GM19025 (cell line): ENCODE data around the gene SLC2A14.

Source experiments
- ATAC-seq: cut with Tn5 transposase; IDR thresholded peaks from one replicate; pipeline ENCODE4 v1.9.1; 2021; ENCODE audit warnings: mild to moderate bottlenecking, low read depth, moderate library complexity; ENCODE audit not compliant: unreplicated experiment

The SLC2A14 gene

DNA sequence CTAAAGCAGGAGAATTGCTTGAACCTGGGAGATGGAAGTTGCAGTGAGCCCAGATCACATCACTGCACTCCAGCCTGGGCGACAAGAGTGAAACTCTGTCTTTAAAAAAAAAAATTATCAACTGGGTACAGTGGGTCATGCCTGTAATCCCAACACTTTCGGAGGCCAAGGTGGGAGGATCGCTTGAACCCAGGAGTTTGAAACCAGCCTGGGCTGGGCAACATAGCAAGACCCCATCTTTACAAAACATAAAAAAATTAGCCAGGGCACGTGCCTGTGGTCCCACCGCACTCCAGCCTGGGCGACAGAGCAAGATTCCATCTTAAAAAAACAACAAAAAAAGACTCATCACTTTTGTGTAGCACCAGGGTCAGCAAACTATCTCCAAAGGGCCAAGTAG, 90.7 kb downstream of the SLC2A14 start:
- ATAC-seq = no peak

DNA sequence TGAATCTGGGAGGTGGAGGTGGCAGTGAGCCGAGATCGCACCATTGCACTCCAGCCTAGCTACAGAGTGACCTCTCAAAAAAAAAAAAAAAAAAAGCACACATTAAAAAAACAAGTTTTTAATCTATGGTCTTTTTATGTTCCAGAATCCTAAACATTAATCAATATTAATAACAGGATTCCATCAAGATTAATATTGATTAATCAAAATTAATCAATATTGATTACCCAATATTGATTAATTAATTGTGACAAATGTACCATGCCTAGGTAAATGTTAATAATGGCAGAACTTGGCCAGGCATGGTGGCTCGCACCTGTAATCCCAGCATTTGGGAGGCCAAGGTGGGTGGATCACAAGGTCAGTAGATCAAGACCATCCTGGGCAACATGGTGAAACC, 91.4 kb downstream of the SLC2A14 start:
- ATAC-seq = no peak

DNA sequence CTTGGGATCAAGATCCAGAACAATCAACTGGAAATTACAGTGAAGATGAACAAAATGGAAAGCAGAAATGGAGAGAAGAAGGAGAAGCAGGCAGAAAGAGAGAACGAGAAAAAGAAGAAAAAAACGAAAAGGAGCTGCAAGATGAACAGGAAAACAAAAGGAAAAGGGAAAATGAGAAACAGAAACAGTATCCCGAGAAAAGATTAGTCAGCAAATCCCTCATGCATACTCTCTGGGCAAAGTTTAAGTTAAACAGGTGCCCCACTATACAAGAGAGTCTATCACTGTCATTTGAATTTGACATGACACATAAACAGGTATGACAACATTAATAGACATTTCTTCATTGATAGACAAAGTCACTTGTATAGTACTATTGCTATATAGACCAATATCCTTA, 102.7 kb downstream of the SLC2A14 start:
- ATAC-seq = no peak
